GM19023 (cell line): ENCODE results near the gene NKTR.
"Not testable (repeated sequence)": the region's sequence is repeated elsewhere in the genome, so short reads cannot be mapped to it uniquely, and the experiment has no call there.

Experiments used
- ATAC-seq: cut with Tn5 transposase; IDR thresholded peaks from one replicate; pipeline ENCODE4 v1.9.1; 2021; ENCODE audit warnings: mild to moderate bottlenecking, moderate library complexity; ENCODE audit not compliant: unreplicated experiment

Gene NKTR

GRCh38 chr3:42595682-42596081, 4.8 kb upstream of the NKTR start:
- no peak for ATAC-seq

GRCh38 chr3:42597098-42597497, 3.4 kb upstream of the NKTR start:
- ATAC-seq = not testable (repeated sequence)

- peak; percentile 15 for ATAC-seq
Measured at GRCh38 chr3:42600958-42601675, 631 bp downstream of the NKTR start.

GRCh38 chr3:42601896-42602581, 1.6 kb downstream of the NKTR start:
- no peak for ATAC-seq

- ATAC-seq = no peak
Measured at GRCh38 chr3:42602961-42603360, 2.5 kb downstream of the NKTR start.

- no peak for ATAC-seq
Measured at GRCh38 chr3:42605546-42606173, 5.2 kb downstream of the NKTR start.

- ATAC-seq = no peak
Measured at GRCh38 chr3:42608581-42608980, 8.1 kb downstream of the NKTR start.

GRCh38 chr3:42610976-42611375, 10.5 kb downstream of the NKTR start:
- no peak for ATAC-seq

GRCh38 chr3:42612217-42612616, 11.7 kb downstream of the NKTR start:
- ATAC-seq = no peak

- peak; percentile 60 for ATAC-seq
Measured at GRCh38 chr3:42612928-42613327, 12.4 kb downstream of the NKTR start.

GRCh38 chr3:42613462-42613861, 13.0 kb downstream of the NKTR start:
- ATAC-seq = no peak

- no peak for ATAC-seq
Measured at GRCh38 chr3:42631620-42632019, 31.1 kb downstream of the NKTR start.

GRCh38 chr3:42632146-42632545, 31.7 kb downstream of the NKTR start:
- ATAC-seq = no peak

GRCh38 chr3:42633544-42633943, 33.1 kb downstream of the NKTR start:
- no peak for ATAC-seq

- no peak for ATAC-seq
Measured at GRCh38 chr3:42635111-42635510, 34.6 kb downstream of the NKTR start.

- no peak for ATAC-seq
Measured at GRCh38 chr3:42637001-42637400, 36.5 kb downstream of the NKTR start.

GRCh38 chr3:42638339-42638842, 37.9 kb downstream of the NKTR start:
- ATAC-seq = no peak

GRCh38 chr3:42639192-42639591, 38.7 kb downstream of the NKTR start:
- ATAC-seq = no peak

GRCh38 chr3:42640129-42640528, 39.6 kb downstream of the NKTR start:
- ATAC-seq = no peak

GRCh38 chr3:42640771-42641370, 40.4 kb downstream of the NKTR start:
- ATAC-seq = no peak

GRCh38 chr3:42647821-42648459, 47.5 kb downstream of the NKTR start:
- no peak for ATAC-seq
